Gastrocnemius medialis (tissue), 4 donors: Measurements from ENCODE around the gene ALX4. TPM values are rescaled to one million over a fixed set of nuclear protein-coding genes. Genes with fewer than 3 reads are reported as not detected.

Source experiments
- ATAC-seq, 2 donors: fragments of 150-250 bp; one replicate each; pipeline ENCODE4 v1.9.1; 2016
- DNase-seq, 2 donors: peaks; one replicate each; pipeline ENCODE4 v3.0.0-alpha.2; 2019
- H3K27ac ChIP-seq, 4 donors: fragments of 200-600 bp; sonication (generic); 1 replicate in 1 of 4; 2 replicates in 3 of 4; pipeline ENCODE4 v1.5.1; 2016 to 2018; ENCODE audit warnings: mild to moderate bottlenecking in 2 of 4, moderate library complexity in 1 of 4
- H3K27me3 ChIP-seq, 3 donors: fragments of 200-600 bp; sonication (generic) in 2 of 3; 1 replicate in 1 of 3; 2 replicates in 2 of 3; pipeline versions ENCODE4 v1.5.1 to v1.6.0; 2016 to 2019; ENCODE audit warnings: mild to moderate bottlenecking in 1 of 3, moderate library complexity in 1 of 3
- H3K36me3 ChIP-seq, 2 donors: fragments of 200-600 bp; sonication (generic) in 1 of 2; one replicate each; pipeline ENCODE4 v1.5.1; 2017 to 2018
- H3K4me1 ChIP-seq, 2 donors: fragments of 200-600 bp; sonication (generic) in 1 of 2; one replicate each; pipeline ENCODE4 v1.5.1; 2016 to 2017; ENCODE audit warnings: mild to moderate bottlenecking in 2 of 2
- H3K4me3 ChIP-seq, 4 donors: fragments of 200-600 bp; sonication (generic) in 3 of 4; 1 replicate in 1 of 4; 2 replicates in 3 of 4; pipeline ENCODE4 v1.5.1; 2016 to 2019; ENCODE audit warnings: mild to moderate bottlenecking in 2 of 4
- H3K9me3 ChIP-seq, 3 donors: fragments of 200-600 bp; sonication (generic) in 2 of 3; 1 replicate in 1 of 3; 2 replicates in 2 of 3; pipeline ENCODE4 v1.5.1; 2016 to 2019
- POLR2A ChIP-seq, 2 donors: fragments of 450-650 bp; IDR thresholded peaks; one replicate each; pipeline ENCODE4 v1.6.1; 2017; ENCODE audit warnings: antibody characterized with exemption in 2 of 2, mild to moderate bottlenecking in 2 of 2, moderate library complexity in 2 of 2
- in situ Hi-C, 4 donors: fragments of 200-750 bp; cut with MboI; loops; one replicate each; pipeline versions ENCODE4 v1.15.0 to v1.8.0; 2017; ENCODE audit warnings: low sequenced_read_pairs in 4 of 4
- intact Hi-C: fragments of 100-400 bp; cut with DNase I; formaldehyde crosslinking; loops from one replicate; pipeline ENCODE4 v1.15.1; 2023; ENCODE audit warnings: low total_unique reads
- total RNA-seq, 4 donors: library from RNA; depleted of rRNA; stranded (reverse); fragments of >200 nt; gene quantifications; one replicate each; pipeline versions ENCODE4 v1.1.0 to v1.2.3, GENCODE V29; 2016
- TF ChIP-seq, protein P1 (sequence below), 5 experiments: fragments of 450-650 bp in 3 of 5; fragments of 200-600 bp in 2 of 5; sonication (generic) in 2 of 5; IDR thresholded peaks in 4 of 5; conservative IDR thresholded peaks in 1 of 5; 1 replicate in 4 of 5; 2 replicates in 1 of 5; pipeline ENCODE4 v1.5.1; 2016 to 2019; ENCODE audit warnings: antibody characterized with exemption in 5 of 5, mild to moderate bottlenecking in 3 of 5, moderate library complexity in 3 of 5

ALX4 gene
- total RNA-seq, 4 donors from 2014 or later = 0.07 to 0.12 TPM; not detected in 2

DNA sequence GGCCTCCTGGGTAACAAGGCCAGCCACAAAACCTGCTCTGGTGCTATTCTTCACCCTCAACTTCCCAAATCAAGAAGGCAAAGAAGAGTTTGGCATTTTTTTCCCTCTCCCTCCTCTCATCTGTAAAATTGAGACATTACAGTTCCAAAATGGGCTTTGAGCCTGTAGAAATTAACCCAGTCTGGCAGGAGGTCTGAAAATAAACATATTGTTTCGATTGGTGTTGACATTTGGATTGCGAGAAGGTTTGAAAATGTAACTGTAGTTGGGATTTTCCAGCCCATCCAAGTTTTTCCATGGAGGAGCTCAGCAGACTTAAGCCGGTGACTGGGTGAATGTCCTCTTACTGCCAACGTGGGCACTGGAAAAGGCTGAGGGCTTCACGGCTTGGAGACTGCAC, 35.0 kb upstream of the ALX4 start:
- Histone ChIP-seq H3K27ac (no peak overlapping the region), H3K9me3 (no peaks in the 10 kb centered on the region), H3K36me3 (no peaks in the 10 kb centered on the region), H3K4me1 (no peaks in the 10 kb centered on the region), H3K27me3 (peaks cover 0 to 4% (median 0%) of the 10 kb centered on the region in 3 donors), H3K4me3 (no peak overlapping the region)
- intact Hi-C loops (no loop called here), in situ Hi-C loops (no loop called here)
- no peak for ATAC-seq
- no peak for DNase-seq
- TF ChIP-seq, protein P1, sequence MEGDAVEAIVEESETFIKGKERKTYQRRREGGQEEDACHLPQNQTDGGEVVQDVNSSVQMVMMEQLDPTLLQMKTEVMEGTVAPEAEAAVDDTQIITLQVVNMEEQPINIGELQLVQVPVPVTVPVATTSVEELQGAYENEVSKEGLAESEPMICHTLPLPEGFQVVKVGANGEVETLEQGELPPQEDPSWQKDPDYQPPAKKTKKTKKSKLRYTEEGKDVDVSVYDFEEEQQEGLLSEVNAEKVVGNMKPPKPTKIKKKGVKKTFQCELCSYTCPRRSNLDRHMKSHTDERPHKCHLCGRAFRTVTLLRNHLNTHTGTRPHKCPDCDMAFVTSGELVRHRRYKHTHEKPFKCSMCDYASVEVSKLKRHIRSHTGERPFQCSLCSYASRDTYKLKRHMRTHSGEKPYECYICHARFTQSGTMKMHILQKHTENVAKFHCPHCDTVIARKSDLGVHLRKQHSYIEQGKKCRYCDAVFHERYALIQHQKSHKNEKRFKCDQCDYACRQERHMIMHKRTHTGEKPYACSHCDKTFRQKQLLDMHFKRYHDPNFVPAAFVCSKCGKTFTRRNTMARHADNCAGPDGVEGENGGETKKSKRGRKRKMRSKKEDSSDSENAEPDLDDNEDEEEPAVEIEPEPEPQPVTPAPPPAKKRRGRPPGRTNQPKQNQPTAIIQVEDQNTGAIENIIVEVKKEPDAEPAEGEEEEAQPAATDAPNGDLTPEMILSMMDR (IDR thresholded peaks at IDR 0.05 in 4 of 5, conservative IDR thresholded peaks at IDR 0.05 in 1 of 5) = no peak
- no peak for TF ChIP-seq POLR2A (IDR thresholded peaks at IDR 0.05)

DNA sequence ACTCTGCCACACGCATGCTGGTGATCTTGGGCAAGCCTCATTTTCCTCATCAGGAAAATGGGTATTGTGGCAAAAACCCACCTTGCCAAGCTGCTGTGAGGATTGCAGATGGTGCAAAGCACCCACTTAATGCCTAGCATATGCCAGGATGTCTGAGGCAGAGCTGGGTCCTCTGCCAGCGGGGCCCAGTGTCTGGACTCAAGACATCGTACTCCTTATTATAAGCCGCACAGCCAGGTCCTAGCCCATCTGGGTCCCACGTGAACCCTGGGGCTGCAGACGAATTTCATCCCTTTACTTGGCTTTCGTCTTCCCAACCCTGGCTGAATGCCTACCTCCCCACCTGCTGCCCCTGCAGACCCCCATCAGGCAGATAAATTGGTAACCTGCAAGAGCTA, 34.5 kb upstream of the ALX4 start:
- in situ Hi-C loops (no loop called here), intact Hi-C loops (no loop called here)
- H3K36me3 ChIP-seq = no peaks in the 10 kb centered on the region
- no peaks in the 10 kb centered on the region for H3K9me3 ChIP-seq
- H3K27ac ChIP-seq = no peak overlapping the region
- peaks cover 0 to 4% (median 0%) of the 10 kb centered on the region in 3 donors for H3K27me3 ChIP-seq
- no peak overlapping the region for H3K4me3 ChIP-seq
- TF ChIP-seq, protein P1 (IDR thresholded peaks at IDR 0.05 in 4 of 5, conservative IDR thresholded peaks at IDR 0.05 in 1 of 5) = no peak
- no peak for TF ChIP-seq POLR2A (IDR thresholded peaks at IDR 0.05)
- DNase-seq (no peak), ATAC-seq (no peak)
- H3K4me1 ChIP-seq = no peaks in the 10 kb centered on the region

DNA sequence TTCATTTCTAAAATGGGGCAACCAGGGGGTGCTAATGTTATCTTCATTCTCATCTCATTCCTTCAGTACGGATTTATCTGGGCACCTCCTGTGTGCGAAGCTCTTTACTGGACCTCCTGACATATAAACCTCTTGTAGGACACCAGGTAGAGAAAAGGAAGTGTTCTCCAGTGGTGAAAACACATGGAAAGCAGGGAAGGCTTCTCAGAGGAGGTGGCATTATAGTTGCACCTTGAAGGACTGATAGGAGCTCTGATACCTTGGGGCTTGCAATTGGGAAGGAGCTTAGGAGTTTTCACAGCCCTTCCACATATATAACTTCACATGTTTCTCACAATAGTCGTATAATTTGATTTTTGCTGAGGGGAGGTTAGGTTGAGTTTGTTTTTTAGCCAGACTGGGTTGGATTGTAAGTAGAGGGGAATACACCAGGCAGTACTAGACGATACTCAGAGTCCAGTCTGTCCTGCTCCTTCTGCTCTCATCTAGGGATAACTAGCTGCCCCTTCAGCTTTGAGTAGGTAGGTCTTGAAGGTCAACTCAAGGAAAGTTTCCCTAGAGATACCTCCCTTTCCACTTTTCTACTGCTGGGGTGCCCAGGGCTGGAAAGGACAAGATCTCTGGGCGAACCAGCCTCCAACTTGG, 34.0 kb upstream of the ALX4 start:
- H3K36me3 ChIP-seq = no peaks in the 10 kb centered on the region
- TF ChIP-seq, protein P1 (IDR thresholded peaks at IDR 0.05 in 4 of 5, conservative IDR thresholded peaks at IDR 0.05 in 1 of 5) = no peak
- TF ChIP-seq POLR2A (IDR thresholded peaks at IDR 0.05) = no peak
- H3K4me1 ChIP-seq = no peaks in the 10 kb centered on the region
- no peak overlapping the region for H3K27ac ChIP-seq
- ATAC-seq (no peak), DNase-seq (no peak)
- in situ Hi-C loops (no loop called here), intact Hi-C loops (no loop called here)
- no peaks in the 10 kb centered on the region for H3K9me3 ChIP-seq
- H3K27me3 ChIP-seq = peaks cover 0 to 4% (median 0%) of the 10 kb centered on the region in 3 donors
- H3K4me3 ChIP-seq = no peak overlapping the region

DNA sequence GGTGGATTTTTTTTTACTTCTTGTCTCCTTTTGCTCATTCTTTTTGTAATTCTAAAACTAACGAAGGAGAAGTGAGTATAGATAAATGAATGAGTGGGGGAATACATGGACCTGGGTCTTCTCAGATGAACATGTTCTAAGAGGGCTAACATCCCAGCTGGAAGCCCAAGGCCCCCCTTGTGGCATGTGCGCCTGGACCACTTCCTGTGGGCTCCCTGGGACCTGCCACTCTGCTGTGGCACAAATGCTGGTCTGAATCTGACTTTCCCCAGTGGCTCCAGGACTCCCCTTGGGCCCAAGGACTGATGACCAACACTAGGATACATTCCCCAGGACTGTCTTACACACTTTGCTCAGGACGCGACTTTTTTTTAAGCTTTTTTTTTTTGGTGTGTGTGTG, 32.7 kb upstream of the ALX4 start:
- no peak overlapping the region for H3K27ac ChIP-seq
- H3K4me3 ChIP-seq = no peak overlapping the region
- TF ChIP-seq, protein P1 (IDR thresholded peaks at IDR 0.05 in 4 of 5, conservative IDR thresholded peaks at IDR 0.05 in 1 of 5) = no peak
- no peak for TF ChIP-seq POLR2A (IDR thresholded peaks at IDR 0.05)
- DNase-seq = no peak
- no peaks in the 10 kb centered on the region for H3K36me3 ChIP-seq
- no peak for ATAC-seq
- no peaks in the 10 kb centered on the region for H3K4me1 ChIP-seq
- intact Hi-C loops = no loop called here
- in situ Hi-C loops = no loop called here
- peaks cover 0 to 8% (median 7%) of the 10 kb centered on the region in 3 donors for H3K27me3 ChIP-seq
- no peaks in the 10 kb centered on the region for H3K9me3 ChIP-seq

DNA sequence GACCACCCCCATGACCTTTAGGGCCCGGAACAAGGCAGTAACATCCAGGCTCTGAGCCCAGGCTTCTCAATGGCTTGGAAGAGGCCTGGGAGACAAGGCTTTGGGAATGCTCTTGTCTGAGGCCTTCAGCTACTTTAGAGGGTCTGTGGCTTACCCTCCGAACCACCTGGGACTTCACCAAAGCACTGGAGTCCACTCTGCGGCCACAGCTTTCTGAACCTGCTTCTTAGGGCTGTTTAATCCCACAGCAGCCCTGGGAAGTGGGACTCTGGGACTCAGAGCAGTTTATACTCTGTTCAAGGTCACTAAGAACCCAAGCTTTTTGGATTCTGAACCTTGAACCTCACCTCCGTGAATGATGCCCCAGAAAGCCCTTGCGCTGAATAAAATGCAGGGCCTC, 30.7 kb upstream of the ALX4 start:
- no peak for DNase-seq
- peaks cover 17 to 26% (median 19%) of the 10 kb centered on the region in 3 donors for H3K27me3 ChIP-seq
- intact Hi-C loops = no loop called here

More for the DNA sequence above, 30.7 kb upstream of the ALX4 start:
- no peaks in the 10 kb centered on the region for H3K4me1 ChIP-seq
- no peak overlapping the region for H3K27ac ChIP-seq
- no peak for ATAC-seq
- no peak overlapping the region for H3K4me3 ChIP-seq
- H3K36me3 ChIP-seq = no peaks in the 10 kb centered on the region
- no peaks in the 10 kb centered on the region for H3K9me3 ChIP-seq
- no peak for TF ChIP-seq POLR2A (IDR thresholded peaks at IDR 0.05)
- TF ChIP-seq, protein P1 (IDR thresholded peaks at IDR 0.05 in 4 of 5, conservative IDR thresholded peaks at IDR 0.05 in 1 of 5) = no peak
- in situ Hi-C loops = no loop called here
